Superior temporal gyrus (tissue), 1 donor: ENCODE data around the gene CCHCR1.

Experiments
- DNase-seq: peaks from one replicate; pipeline ENCODE4 v3.0.0-alpha.2; 2016; ENCODE audit errors: extremely low spot score

CCHCR1 gene

GRCh38 chr6:31107052-31107451 lies 50.5 kb downstream of the CCHCR1 start:
- DNase-seq, result no peak

- no peak for DNase-seq
Observed at GRCh38 chr6:31103136-31103535, 54.5 kb downstream of the CCHCR1 start.

DNA sequence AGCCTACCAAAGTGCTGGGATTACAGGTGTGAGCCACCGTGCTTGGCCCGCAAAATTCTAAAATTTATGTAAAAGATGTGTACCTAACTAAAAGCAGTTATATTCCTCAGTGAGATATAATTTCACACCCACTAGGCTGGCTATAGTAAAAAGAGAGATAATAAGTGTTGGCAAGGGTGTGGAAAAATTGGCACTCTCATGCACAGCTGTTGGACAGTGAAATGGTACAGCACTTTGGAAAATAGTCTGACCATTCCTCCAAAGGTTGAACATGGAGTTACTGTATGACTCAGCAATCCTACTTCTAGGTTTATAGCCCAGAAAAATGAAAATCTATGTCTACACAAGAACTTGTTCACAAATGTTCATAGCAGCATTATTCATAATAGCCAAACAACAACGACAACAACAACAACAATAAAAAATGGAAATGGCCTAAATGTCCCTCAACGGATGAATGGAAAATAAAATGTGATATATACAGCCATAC lies 59.1 kb downstream of the CCHCR1 start:
- DNase-seq, result no peak

- no peak for DNase-seq
Observed at GRCh38 chr6:31096656-31097055, 60.9 kb downstream of the CCHCR1 start.

- no peak for DNase-seq
Observed at GRCh38 chr6:31096215-31096614, 61.4 kb downstream of the CCHCR1 start.

GRCh38 chr6:31094389-31094881 lies 63.2 kb downstream of the CCHCR1 start:
- no peak for DNase-seq

DNA sequence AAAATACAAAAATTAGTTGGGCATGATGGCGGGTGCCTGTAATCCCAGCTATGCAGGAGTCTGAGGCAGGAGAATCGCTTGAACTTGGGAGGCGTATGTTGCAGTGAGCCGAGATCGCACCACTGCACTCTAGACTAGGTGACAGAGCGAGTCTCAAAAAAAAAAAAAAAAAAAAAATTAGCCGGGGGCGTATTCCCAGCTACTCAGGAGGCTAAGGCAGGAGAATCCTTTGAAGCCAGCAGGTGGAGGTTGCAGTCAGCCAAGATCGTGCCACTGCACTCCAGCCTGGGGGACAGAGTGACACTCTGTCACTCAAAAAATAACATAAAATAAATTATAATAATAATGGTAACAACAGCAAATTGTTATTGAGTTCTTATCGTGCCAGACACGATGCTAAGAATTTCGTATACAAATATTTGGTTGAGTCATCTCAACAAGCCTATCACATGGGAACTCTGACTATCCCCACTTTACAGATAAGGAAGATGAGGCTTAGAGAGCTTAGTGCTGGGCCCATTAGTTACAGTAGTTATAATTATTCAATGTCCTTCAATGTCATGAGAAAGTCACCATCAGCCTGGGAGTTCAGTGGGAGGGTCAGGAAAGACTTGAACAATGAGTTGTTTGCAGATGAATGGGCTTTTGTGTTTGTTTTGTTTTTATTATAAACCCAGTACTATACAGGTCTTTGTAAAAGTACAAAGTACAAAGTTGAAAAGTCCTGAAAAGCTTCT lies 64.7 kb downstream of the CCHCR1 start:
- peak; percentile 57 for DNase-seq
